Activated CD4-positive, alpha-beta T cell treated with anti-CD3 and anti-CD28 coated beads, Interleukin-2, amount 10 ng/mL, durations not matched to agents 7 days and 5 days (primary cell): ENCODE measurements around the gene EPHB2. TPM values are rescaled to one million over a fixed set of nuclear protein-coding genes. Genes with fewer than 3 reads are reported as not detected.

ENCODE experiments used
- CTCF ChIA-PET: fragments of 350-600 bp; sonication (Branson Sonifier 250); formaldehyde crosslinking; loops from one replicate; lab custom pipeline; 2021; ENCODE audit warnings: antibody characterized with exemption; lab: Charles Lee
- POLR2A ChIA-PET: fragments of 350-600 bp; sonication (Branson Sonifier 250); formaldehyde crosslinking; loops from one replicate; lab custom pipeline; 2021; ENCODE audit warnings: antibody characterized with exemption; lab: Charles Lee
- DNase-seq: peaks from one replicate; pipeline ENCODE4 v3.0.0-alpha.2; 2020
- H3K27ac Mint-ChIP-seq: one replicate; pipeline ENCODE4 v1.8.0; 2021; ENCODE audit warnings: mild to moderate bottlenecking, moderate library complexity, mixed read lengths
- H3K27me3 Mint-ChIP-seq: one replicate; pipeline ENCODE4 v1.8.0; 2021; ENCODE audit warnings: mixed read lengths
- H3K36me3 Mint-ChIP-seq: one replicate; pipeline ENCODE4 v1.8.0; 2021; ENCODE audit warnings: low read depth, mixed read lengths
- H3K4me1 Mint-ChIP-seq: one replicate; pipeline ENCODE4 v1.8.0; 2021; ENCODE audit warnings: mixed read lengths
- H3K4me3 Mint-ChIP-seq: one replicate; pipeline ENCODE4 v1.8.0; 2021; ENCODE audit warnings: mild to moderate bottlenecking, moderate library complexity, mixed read lengths
- H3K9me3 Mint-ChIP-seq: one replicate; pipeline ENCODE4 v1.8.0; 2021; ENCODE audit warnings: mixed read lengths
- total RNA-seq, 2 experiments: library from RNA; stranded (reverse); gene quantifications; one replicate each; pipeline ENCODE4 v1.2.3, GENCODE V29; 2021

The EPHB2 gene
- total RNA-seq, 2 experiments from 2014 or later = 0.08 TPM; not detected in 1

DNA sequence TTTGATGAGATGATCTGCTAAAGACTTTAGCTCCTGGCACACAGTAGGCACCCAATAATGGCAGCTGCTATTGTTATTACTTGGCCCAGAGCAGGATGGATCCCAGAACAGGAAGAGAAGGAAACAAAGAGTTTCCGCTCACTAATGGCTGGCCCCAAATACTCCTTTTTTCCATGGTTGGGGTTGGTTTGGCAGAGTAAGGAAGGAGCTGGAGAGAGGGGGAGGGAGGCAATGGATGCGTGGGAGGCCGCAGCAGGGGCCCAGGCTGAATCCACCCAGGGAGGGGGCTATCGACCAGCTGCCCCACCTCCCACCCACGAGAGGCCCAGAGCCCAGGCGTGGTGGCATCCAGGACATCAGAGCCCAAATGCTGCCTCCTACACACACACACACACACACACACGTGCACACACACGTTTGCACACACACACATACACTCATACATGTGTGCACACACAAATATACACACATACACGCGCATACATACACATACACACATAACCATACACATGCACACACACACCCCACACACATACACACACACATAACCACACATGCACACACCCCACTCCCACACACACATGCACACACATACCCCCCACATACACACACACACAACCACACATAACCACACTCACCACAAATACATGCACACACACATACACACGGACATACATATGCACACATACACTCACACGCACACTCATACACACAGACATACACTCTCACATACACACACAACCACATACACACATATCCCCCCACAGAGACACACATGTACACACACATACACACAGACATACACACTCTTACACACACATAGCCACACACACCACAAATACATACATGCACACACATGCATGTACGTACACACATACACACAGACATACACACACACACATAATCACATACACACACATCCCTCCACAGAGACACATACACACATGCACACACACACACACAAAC, 32.4 kb upstream of the EPHB2 start:
- Mint-ChIP-seq H3K9me3 (no peaks in the 10 kb centered on the region), H3K27me3 (peaks cover 4% of the 10 kb centered on the region), H3K36me3 (no peaks in the 10 kb centered on the region), H3K4me1 (no peaks in the 10 kb centered on the region), H3K4me3 (no peak overlapping the region), H3K27ac (no peak overlapping the region)
- no peak for DNase-seq
- ChIA-PET CTCF (no interaction called here), POLR2A (no interaction called here)

DNA sequence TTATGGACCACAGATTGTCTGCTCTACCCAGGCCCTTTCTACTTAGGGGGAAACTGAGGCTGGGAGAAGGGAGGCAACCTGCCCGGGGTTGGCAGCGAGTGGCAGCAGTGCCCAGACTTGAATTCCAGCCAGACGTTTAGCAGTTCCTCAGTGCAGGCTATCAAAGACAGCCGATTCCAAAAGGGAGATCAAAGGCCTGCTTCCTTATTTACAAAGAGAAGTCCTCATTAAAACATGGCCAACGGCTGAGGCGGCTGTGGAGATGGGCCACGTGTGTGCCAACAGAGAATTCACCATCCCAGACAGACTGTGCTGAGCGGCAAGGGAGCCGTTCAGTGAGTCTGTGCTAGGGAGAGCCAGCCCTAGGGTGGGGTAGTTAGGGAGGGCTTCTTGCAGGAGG, 29.9 kb upstream of the EPHB2 start:
- peaks cover 1% of the 10 kb centered on the region for H3K27me3 Mint-ChIP-seq
- H3K9me3 Mint-ChIP-seq = no peaks in the 10 kb centered on the region
- ChIA-PET CTCF (interaction anchor here (1.2 kb wide), 1 partner anchor 24 kb away, joined by 3 read pairs; no protein-coding TSS in a partner anchor), POLR2A (no interaction called here)
- H3K4me3 Mint-ChIP-seq = no peak overlapping the region
- no peak for DNase-seq
- no peak overlapping the region for H3K27ac Mint-ChIP-seq
- no peaks in the 10 kb centered on the region for H3K36me3 Mint-ChIP-seq
- no peaks in the 10 kb centered on the region for H3K4me1 Mint-ChIP-seq

DNA sequence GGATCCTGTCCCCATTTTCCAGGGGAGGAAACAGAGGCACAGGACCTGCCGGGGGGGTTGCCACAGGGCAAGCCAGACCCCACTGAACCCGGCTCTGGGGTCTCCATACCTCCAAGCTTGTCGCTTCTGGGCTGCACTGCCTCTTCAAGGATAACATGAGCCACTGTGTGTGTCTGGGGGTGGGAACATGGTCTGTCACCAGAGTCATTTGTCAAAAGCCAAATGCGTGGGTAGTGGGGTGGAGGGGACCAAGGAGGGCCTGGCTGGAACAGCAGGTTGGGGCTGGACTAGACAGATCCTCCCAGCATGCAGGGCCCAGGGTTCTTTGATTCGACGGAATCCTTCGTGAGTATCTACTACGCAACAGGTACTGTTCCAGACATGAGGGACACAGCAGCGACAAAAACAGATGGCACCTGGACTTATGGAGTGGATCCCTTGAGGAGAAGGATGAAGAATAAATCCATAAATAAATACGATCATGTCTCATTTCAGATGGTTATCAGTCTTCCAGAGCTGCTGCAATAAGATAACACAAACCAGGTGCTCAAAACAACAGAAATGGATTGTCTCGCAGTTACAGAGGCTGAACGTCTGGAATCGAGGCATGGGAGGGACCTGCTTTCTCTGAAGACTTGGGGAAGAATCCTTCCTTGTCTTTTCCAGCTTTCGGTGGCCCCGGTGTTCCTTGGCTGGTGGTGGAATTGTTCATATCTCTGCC, 28.9 kb upstream of the EPHB2 start:
- H3K27ac Mint-ChIP-seq = no peak overlapping the region
- CTCF ChIA-PET = no interaction called here
- DNase-seq = no peak
- H3K36me3 Mint-ChIP-seq = no peaks in the 10 kb centered on the region
- POLR2A ChIA-PET = no interaction called here
- no peaks in the 10 kb centered on the region for H3K4me1 Mint-ChIP-seq
- no peak overlapping the region for H3K4me3 Mint-ChIP-seq
- H3K27me3 Mint-ChIP-seq = peaks cover 5% of the 10 kb centered on the region
- H3K9me3 Mint-ChIP-seq = no peaks in the 10 kb centered on the region

DNA sequence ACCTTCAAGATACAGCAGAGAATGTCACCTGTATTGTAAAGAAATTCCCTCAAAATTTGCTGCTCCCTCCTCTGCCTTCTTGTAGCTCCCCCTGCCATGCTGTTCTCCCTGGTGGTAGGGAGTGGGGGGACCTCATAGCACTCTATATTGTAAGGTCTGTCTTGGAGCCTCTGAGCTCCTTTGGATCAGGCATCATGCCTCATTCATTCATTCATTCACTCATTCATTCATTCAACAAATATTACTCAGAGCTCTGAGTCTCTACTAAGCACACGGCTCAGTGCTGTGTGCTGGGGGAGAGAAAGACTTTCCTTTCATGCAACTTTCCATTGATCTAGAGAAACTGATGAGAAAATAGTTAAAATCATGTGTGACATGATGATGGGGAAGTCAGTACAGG, 27.1 kb upstream of the EPHB2 start:
- Mint-ChIP-seq H3K36me3 (no peaks in the 10 kb centered on the region), H3K27ac (no peak overlapping the region), H3K4me3 (no peak overlapping the region), H3K27me3 (peaks cover 12% of the 10 kb centered on the region), H3K4me1 (no peaks in the 10 kb centered on the region), H3K9me3 (no peaks in the 10 kb centered on the region)
- POLR2A ChIA-PET = no interaction called here
- CTCF ChIA-PET = no interaction called here
- no peak for DNase-seq

DNA sequence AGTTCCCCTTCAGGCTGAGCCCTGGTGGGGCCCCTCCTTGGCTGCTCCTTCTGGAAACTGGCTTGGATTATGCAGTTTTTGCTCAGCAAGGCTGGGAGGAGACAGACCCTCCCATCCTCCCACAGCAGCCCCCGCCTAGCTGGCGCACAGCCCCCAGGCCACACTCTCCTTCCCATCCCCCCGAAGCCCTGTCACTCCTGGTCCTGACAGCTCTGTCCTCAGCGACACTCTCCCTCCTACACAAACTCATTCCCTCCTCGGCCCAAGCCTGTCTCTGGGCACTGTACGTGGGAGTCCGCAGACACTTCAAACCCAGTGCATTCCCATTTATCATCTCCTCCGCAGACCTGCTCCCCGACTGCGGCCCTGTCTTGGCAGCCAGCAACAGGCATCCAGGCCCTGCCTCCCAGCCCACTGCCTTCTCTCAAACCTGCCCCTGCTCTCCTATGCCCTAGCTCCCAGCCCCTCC, 25.0 kb upstream of the EPHB2 start:
- no peaks in the 10 kb centered on the region for H3K9me3 Mint-ChIP-seq
- no peak overlapping the region for H3K27ac Mint-ChIP-seq
- POLR2A ChIA-PET = no interaction called here
- DNase-seq = no peak
- peaks cover 12% of the 10 kb centered on the region for H3K27me3 Mint-ChIP-seq
- CTCF ChIA-PET = no interaction called here
- no peaks in the 10 kb centered on the region for H3K4me1 Mint-ChIP-seq
- H3K36me3 Mint-ChIP-seq = no peaks in the 10 kb centered on the region
- H3K4me3 Mint-ChIP-seq = no peak overlapping the region

DNA sequence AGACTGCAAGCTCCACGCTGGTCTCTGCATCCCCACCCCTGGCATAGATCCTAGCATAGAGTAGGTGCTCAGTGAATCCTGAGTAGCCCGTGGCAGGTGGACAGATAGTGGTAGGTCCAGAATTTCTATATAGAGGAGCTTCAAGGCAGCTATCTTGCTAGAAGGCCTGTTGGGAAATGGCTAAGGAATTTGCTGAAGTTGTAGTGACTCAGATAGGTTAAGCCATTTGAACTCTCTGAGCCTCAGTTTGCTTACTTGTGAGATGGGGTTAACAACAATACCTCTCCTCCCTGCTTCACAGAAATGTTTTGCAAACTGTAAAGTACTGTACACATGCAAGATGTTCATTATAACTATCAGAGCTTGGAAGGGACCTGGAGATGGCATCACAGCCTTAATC, 23.4 kb upstream of the EPHB2 start:
- H3K9me3 Mint-ChIP-seq = no peaks in the 10 kb centered on the region
- no peak for DNase-seq
- H3K27me3 Mint-ChIP-seq = peaks cover 13% of the 10 kb centered on the region
- no peak overlapping the region for H3K4me3 Mint-ChIP-seq
- H3K4me1 Mint-ChIP-seq = no peaks in the 10 kb centered on the region
- no peaks in the 10 kb centered on the region for H3K36me3 Mint-ChIP-seq
- POLR2A ChIA-PET = no interaction called here
- CTCF ChIA-PET = no interaction called here
- no peak overlapping the region for H3K27ac Mint-ChIP-seq

DNA sequence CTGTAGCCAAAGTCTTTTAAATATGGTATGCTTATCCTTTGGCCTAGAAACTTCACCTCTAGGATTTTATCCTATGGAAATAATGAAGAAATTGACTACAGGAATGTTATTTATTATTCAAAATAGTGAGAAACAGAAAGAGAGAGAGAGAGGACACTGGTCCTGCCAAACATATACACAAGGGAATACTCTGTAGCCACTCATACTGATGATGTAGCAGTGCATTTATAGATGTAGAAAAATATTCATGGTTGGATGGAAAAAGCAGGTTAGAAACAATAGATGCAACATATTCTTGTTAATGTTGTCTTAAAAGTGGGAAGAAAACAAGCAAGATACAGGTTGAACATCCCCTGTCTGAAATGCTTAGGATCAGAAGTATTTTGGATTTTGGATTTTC, 22.2 kb upstream of the EPHB2 start:
- ChIA-PET CTCF (no interaction called here), POLR2A (no interaction called here)
- Mint-ChIP-seq H3K27ac (no peak overlapping the region), H3K9me3 (no peaks in the 10 kb centered on the region), H3K4me3 (no peak overlapping the region), H3K4me1 (no peaks in the 10 kb centered on the region), H3K27me3 (peaks cover 15% of the 10 kb centered on the region), H3K36me3 (no peaks in the 10 kb centered on the region)
- no peak for DNase-seq

DNA sequence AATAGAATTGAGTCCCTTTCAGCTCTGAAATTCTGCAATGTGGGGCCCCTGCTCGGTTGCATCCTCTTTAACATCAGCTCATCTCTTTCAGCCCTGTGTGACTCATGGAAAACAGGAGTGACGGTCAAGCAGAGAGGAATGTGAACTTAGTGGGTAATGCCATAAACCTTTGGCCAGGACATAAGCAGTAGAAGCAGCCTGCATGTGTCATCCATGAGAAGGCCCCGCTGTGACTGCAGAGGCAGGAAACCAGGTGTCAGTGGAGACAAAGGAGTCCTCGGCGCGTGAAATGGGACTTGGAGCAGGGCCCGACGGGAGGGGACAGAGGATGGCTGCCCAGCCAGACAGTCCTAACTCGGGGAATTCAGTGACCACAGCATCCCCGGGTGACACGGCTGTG, 21.1 kb upstream of the EPHB2 start:
- ChIA-PET CTCF (no interaction called here), POLR2A (no interaction called here)
- no peak for DNase-seq
- peaks cover 15% of the 10 kb centered on the region for H3K27me3 Mint-ChIP-seq
- H3K4me3 Mint-ChIP-seq = no peak overlapping the region
- no peaks in the 10 kb centered on the region for H3K9me3 Mint-ChIP-seq
- no peaks in the 10 kb centered on the region for H3K36me3 Mint-ChIP-seq
- H3K27ac Mint-ChIP-seq = no peak overlapping the region
- H3K4me1 Mint-ChIP-seq = no peaks in the 10 kb centered on the region

DNA sequence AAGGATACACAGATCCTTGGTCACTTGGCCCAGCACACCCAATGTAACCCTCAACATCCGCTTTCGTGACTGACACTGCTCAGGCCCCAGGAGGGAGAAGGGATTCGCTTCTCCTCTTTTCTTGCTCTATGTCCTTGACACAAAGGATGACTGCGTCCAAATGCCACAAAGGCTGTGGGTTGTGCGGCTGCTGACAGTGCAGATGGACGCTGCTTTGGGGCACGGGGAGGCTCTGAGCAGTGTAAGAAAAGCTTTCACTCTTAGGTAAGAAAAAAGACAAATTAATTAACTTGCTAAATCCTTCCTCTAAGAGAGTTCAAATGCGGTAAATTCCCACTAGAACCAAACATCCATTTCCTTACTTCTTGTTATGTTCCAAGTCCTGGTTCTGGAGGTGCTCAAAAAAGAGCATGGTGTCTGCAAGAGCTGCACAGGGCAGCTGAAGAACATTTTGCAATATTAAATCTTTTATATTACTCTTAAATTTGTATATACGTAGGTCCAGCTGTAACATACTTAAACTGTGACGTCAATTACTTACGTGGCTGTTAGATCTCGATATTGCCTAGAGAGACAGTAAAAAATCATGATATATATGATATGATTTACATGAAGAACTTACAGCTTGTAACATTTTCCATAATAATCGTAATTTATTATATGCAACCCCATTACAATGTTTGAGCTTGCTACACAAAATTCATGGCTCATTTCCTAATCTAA, 19.4 kb upstream of the EPHB2 start:
- H3K36me3 Mint-ChIP-seq = no peaks in the 10 kb centered on the region
- no peak overlapping the region for H3K4me3 Mint-ChIP-seq
- H3K4me1 Mint-ChIP-seq = no peaks in the 10 kb centered on the region
- no peaks in the 10 kb centered on the region for H3K9me3 Mint-ChIP-seq
- no peak for DNase-seq
- no peak overlapping the region for H3K27ac Mint-ChIP-seq
- ChIA-PET CTCF (no interaction called here), POLR2A (no interaction called here)
- peaks cover 11% of the 10 kb centered on the region for H3K27me3 Mint-ChIP-seq

DNA sequence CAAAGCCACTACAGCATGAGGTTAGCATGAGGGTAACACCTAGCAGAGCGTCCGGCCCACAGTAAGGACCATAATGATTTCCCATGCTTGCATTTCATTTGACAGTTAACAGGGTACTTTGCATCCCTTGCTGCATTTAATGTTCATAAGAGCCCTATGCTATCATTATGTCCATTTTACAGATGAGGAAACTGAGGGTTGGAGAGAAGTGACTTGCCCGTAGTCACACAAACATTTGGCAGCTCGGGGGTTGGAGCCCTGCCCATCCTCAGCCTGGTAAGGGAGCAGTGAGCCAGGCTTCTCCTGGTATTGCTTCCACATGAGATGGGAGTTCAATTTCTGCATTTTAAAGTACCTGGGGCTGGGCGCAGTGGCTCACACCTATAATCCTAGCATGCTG, 16.5 kb upstream of the EPHB2 start:
- Mint-ChIP-seq H3K27me3 (peaks cover 3% of the 10 kb centered on the region), H3K27ac (no peak overlapping the region), H3K4me3 (no peak overlapping the region), H3K4me1 (no peaks in the 10 kb centered on the region), H3K36me3 (no peaks in the 10 kb centered on the region), H3K9me3 (no peaks in the 10 kb centered on the region)
- POLR2A ChIA-PET = no interaction called here
- CTCF ChIA-PET = no interaction called here
- no peak for DNase-seq

DNA sequence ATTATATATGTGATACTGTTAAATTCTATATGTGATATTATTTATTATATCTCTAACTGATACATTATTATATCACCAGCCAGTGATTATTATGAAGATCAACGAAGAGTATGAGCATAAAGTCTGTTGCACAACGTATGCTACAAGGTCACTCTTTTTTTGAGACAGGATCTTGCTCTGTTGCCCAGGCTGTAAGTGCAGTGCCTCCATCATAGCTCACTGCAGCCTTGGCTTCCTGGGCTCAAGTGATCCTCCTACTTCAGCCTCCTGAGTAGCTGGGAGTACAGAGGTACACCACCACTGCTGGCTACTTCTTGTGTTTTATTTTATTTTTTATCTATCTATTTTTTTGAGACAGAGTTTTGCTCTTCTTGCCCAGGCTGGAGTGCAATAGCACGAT, 14.0 kb upstream of the EPHB2 start:
- Mint-ChIP-seq H3K4me1 (no peaks in the 10 kb centered on the region), H3K4me3 (no peak overlapping the region), H3K27ac (no peak overlapping the region), H3K36me3 (no peaks in the 10 kb centered on the region), H3K9me3 (no peaks in the 10 kb centered on the region), H3K27me3 (peaks cover 3% of the 10 kb centered on the region)
- ChIA-PET POLR2A (no interaction called here), CTCF (no interaction called here)
- DNase-seq = no peak

DNA sequence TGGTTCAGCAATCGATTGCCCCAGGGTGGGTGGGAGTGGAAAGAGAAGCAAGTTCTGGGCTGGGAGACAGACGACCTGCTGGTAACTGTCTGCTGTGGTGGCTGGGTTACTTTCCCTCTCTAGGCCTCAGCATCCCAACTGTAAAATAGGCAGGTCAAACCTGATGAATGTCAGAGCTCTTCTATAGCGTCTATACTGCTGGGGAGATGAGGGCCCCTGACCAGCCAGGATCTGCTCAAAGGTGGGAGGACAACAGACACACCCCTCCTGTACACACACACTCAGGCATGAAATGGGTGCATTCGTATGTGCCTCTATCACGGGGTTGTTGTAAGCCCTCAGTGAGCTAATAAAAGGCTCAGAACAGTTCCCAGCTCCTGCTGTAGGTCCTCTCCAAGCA, 12.7 kb upstream of the EPHB2 start:
- H3K9me3 Mint-ChIP-seq = no peaks in the 10 kb centered on the region
- no peak for DNase-seq
- ChIA-PET CTCF (no interaction called here), POLR2A (no interaction called here)
- no peaks in the 10 kb centered on the region for H3K4me1 Mint-ChIP-seq
- no peak overlapping the region for H3K27ac Mint-ChIP-seq
- no peaks in the 10 kb centered on the region for H3K36me3 Mint-ChIP-seq
- no peaks in the 10 kb centered on the region for H3K27me3 Mint-ChIP-seq
- no peak overlapping the region for H3K4me3 Mint-ChIP-seq
